Thyroid gland (tissue), 4 donors: ENCODE measurements around the gene HOXD12.

Source experiments
- CTCF ChIP-seq, 6 experiments: fragments of 200-600 bp in 3 of 6; fragments of 450-650 bp in 3 of 6; sonication (generic) in 3 of 6; IDR thresholded peaks; one replicate each; pipeline ENCODE4 v1.5.1; 2016 to 2019; ENCODE audit warnings: antibody characterized with exemption in 6 of 6, mild to moderate bottlenecking in 2 of 6, inconsistent platforms in 1 of 6, moderate library complexity in 1 of 6
- POLR2A ChIP-seq, 2 donors: fragments of 450-650 bp; IDR thresholded peaks; one replicate each; pipeline ENCODE4 v1.6.1; 2017; ENCODE audit warnings: antibody characterized with exemption in 2 of 2, mild to moderate bottlenecking in 2 of 2, moderate library complexity in 1 of 2

- no peak for TF ChIP-seq CTCF (IDR thresholded peaks at IDR 0.05)
- TF ChIP-seq POLR2A (IDR thresholded peaks at IDR 0.05): no peak
These were observed 47.7 kb downstream of the HOXD12 start for GRCh38 chr2:176147210-176147799.
